NCI-H128 (cell line): ENCODE measurements around the gene CTSO.
"Not testable (repeated sequence)": the region's sequence is repeated elsewhere in the genome, so short reads cannot be mapped to it uniquely, and the experiment has no call there.

Experiments
- DNase-seq: peaks from one replicate; lab custom pipeline; 2025; ENCODE audit not compliant: unreplicated experiment; lab: John Stamatoyannopoulos, UW

CTSO gene

GRCh38 chr4:155954939-155955338 lies 1.3 kb upstream of the CTSO start:
- no peak for DNase-seq

GRCh38 chr4:155954118-155954685 lies 536 bp upstream of the CTSO start:
- no peak for DNase-seq

GRCh38 chr4:155952501-155952901 lies 1.2 kb downstream of the CTSO start:
- no peak for DNase-seq

- DNase-seq: no peak
Observed at GRCh38 chr4:155950461-155950860, 3.2 kb downstream of the CTSO start.

DNA sequence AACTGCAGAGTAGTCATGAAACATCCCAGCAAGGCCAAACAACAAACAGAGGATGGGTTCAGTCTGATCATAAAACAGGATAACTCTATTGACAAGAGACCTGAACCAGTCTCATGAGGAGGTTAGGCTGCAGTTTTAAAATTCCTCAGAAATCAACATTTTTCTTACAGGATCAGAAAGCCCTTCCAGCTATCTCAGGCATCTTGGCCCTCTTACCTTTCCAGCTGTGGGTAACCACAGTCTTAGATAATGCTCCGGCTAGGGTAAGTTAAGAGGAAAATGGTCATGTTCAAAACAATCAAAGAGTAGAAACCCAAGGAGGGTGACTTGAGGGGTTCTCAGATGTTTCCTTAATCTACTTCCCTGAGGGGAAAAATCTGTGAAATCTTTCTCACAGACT lies 5.1 kb downstream of the CTSO start:
- DNase-seq: no peak

DNA sequence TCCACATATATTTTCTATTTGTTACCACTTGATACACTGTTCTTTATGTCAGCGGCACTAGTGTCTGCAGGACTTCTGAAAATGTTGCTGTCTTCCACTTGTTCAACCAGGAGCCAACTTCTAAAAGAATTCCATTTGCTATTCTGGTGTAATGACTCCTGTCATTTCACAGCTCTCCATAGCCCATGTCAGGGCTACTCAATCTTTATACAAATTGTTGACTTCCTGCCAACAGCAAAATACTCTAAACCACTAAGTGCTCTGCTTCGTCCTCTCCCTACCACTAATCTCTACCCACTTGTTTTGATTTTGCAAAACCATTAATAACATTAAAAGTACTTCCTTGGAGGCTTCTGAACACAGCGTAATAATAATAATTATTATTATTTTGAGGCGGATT lies 7.2 kb downstream of the CTSO start:
- no peak for DNase-seq

DNA sequence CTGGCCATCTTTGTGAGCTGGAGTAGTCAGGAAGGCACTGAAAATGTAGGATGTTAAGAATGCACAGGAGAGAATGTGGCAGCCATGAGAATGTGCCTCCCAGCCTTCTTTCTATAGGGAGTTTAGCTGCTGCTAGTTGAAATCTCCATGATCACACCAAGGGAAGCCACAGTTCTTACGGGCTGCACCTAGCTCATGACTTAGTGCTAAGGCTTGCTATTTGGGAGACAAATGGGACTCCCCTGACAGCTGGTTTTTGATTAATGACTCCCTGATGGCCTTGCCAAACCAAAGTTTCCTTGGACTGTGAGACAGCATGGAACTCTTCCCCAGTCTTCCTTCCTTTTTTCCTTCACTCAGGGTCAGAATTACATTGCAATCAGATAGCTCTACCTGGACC lies 9.2 kb downstream of the CTSO start:
- no peak for DNase-seq

DNA sequence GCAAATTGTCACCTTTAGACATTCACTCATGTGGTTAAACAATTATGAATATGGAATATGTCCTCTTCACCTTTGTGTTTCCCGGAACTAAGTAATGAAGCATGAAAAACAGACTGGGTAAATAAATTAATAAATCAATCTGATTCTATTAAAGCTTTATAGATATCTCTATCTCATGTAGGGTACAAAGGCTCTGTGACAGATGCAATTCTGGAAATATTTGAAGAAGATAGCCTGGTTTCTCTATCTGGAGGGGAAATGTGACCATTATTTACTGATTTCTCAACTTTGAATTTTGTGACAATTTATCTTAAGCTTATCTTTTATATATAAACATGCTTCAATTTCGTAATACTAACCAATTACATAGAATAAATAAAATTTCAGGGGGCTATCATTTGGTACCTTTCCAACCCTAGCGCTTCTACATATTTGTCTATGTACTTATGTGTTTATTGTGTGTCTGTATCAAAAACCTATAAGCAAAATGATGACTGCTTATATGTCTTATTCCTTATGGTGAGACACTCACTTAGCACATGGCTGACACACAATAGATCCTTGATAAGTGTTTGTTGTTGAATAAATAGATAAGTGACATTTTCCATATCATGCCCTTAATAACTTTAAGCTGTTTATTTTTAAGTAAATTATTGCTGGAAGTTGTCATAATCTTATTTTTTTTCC lies 9.9 kb downstream of the CTSO start:
- no peak for DNase-seq

DNA sequence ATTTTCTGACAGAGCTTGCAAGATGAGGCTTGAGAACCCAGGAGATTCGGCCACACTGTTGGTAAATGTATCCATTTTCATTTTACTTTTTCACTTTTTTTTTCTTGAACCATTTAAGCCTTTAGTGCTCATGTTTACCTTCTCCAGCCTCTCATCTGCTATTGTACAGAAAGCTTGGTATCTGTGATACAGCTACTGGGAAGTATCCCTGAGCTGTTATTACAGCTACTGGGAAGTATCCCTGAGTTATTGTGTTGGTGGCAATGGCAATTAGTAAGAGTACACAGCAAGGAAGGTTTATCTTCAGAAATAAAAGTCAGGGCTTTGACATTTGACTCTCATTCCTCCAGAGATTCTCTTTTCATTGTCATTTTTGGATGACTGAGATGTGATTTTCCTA lies 11.8 kb downstream of the CTSO start:
- DNase-seq: no peak

- no peak for DNase-seq
Observed at GRCh38 chr4:155941085-155941790, 12.4 kb downstream of the CTSO start.

- no peak for DNase-seq
Observed at GRCh38 chr4:155935389-155935986, 18.2 kb downstream of the CTSO start.

GRCh38 chr4:155934634-155935033 lies 19.0 kb downstream of the CTSO start:
- DNase-seq: not testable (repeated sequence)

DNA sequence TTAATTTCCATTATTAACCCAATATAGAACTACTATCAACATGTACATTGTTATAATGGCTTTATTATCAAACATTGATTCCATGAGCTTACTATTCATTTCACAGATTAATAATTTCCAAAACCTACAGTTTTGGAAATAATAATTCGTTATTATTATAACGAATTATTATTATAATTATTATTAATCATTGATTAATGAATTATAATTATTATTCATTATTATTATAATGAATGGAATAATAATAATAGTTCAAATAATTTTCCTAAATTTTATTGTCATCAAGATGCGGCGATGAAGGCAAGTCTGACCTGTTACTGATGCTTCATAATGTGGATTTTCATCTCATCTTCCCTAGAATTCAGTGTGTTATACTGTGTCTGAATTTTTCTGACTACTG lies 22.0 kb downstream of the CTSO start:
- DNase-seq: no peak

- no peak for DNase-seq
Observed at GRCh38 chr4:155930330-155930729, 23.3 kb downstream of the CTSO start.

DNA sequence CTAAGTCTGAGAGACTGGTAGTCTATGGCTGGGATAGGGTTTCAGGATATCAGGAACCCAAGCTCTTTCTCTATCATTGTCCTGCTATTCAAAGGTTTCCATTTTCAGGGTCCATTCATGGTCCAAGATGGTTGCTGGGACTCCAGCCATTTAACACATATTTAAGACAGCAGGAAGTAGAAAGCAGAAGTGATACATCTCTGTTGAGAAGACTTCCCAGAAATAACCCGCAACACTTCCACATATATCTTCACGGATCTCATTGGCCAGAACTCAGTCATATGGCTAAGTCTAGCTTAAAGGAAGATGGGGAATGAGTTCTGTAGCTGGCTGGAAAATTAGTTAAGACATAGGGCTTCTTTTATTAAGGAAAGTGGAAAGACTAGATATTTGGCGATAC lies 23.8 kb downstream of the CTSO start:
- DNase-seq: no peak

DNA sequence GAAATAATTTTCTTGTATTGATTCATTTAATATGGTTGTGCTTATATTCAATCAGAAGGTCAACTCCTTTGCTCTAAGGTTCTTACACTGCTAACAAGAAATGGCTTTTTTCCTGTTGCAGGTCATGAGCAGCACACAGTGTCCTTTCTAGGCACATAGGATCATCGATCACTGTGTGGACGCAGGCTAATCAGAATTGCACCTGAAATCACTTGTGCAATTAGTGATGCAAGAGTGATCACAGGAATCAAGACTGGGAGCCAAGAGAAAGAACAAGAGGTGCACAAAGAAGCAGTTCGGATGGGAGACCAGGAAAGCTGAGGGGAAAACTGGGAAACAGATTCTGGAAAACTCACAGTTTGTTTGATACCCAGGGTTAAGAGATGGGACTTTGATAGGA lies 29.0 kb downstream of the CTSO start:
- no peak for DNase-seq

DNA sequence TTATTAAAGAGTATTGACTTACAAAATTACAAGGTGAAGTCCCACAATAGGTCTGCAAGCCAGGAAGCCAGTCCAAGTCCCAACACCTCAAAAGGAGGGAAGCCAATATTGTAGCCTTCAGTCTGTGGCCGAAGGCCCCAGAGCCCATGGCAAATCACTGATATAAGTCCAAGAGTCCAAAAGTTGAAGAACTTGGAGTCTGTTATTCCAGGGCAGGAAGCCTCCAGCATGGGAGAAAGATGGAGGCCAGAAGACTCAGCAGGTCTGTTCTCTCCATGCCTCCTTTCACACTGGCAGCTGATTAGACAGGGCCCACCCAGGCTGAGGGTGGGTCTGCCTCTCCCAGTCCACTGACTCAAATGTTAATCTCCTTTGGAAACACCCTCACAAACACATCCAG lies 32.1 kb downstream of the CTSO start:
- DNase-seq: no peak

DNA sequence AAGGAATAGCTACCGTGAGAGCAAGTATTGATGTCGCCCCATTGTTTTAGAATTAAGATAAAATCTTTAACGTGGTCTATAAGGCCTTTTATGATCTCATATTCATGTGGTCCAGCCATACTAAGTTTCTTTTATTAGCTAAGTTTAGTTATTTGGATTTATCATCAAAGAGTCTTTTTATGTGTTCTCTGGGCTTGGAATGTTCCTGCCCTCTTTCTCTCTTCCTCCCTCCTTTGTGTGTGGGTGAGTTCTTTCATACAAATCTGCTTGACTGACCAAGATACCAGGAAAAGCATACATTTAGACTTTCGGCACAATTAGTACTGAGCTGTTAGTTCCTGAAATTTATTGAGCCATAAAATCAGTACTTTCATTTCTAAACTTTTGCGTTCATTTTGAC lies 38.9 kb downstream of the CTSO start:
- DNase-seq: no peak

- no peak for DNase-seq
Observed at GRCh38 chr4:155911905-155912304, 41.8 kb downstream of the CTSO start.

DNA sequence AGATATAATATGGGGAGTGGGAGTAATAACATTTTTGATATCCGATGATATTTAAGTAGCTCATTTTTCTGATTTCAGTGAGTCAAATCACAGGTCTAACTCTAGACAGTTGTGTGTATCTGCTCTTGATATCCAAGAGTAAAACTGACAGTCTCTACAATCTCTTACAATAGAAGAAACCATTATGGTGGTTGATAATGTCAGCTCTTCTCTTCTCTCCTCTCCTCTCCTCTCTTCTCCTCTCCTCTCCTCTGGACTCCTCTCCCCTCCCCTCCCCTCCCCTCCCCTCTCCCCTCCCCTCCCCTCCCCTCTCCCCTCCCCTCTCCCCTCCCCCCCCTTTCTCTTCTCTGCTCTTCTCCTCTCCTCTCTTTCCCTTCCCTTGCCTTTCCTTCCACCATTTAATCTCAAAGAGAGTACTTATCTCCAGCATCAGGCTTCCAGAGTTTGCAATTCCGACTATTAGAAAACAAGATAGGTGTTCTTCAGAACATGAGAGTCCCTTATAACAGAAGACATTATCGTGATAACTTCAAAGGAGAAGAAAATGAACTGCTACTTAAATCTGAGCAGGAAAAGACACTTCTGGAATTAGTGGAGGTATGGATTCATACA lies 43.9 kb downstream of the CTSO start:
- no peak for DNase-seq

GRCh38 chr4:155908187-155909139 lies 45.2 kb downstream of the CTSO start:
- no peak for DNase-seq
